SK-N-SH treated with all-trans-retinoic acid at 6 μM for 48 hours (cell line): ENCODE data around the gene PTPRN2.

Experiments used
- ARNTL ChIP-seq: fragments of 450-650 bp; formaldehyde crosslinking; IDR thresholded peaks from 2 replicates; pipeline ENCODE4 v1.5.0; 2020; ENCODE audit warnings: low read depth, mild to moderate bottlenecking, moderate library complexity, borderline replicate concordance
- PPARA ChIP-seq: fragments of 250-450 bp; sonication (Bioruptor Pico); IDR thresholded peaks from 2 replicates; pipeline ENCODE4 v1.5.0; 2020; ENCODE audit warnings: mild to moderate bottlenecking, borderline replicate concordance
- RARB ChIP-seq: fragments of 250-450 bp; sonication (Bioruptor Pico); IDR thresholded peaks from 2 replicates; pipeline ENCODE4 v1.8.0; 2021; ENCODE audit warnings: mild to moderate bottlenecking, moderate library complexity
- SNAI2 ChIP-seq: fragments of 250-450 bp; sonication (Bioruptor Pico); IDR thresholded peaks from 2 replicates; pipeline ENCODE4 v1.5.0; 2020; ENCODE audit warnings: mild to moderate bottlenecking, moderate library complexity
- TCF4 ChIP-seq: fragments of 250-450 bp; sonication (Bioruptor Pico); IDR thresholded peaks from 2 replicates; pipeline ENCODE4 v1.8.0; 2021; ENCODE audit warnings: mild to moderate bottlenecking, moderate library complexity, borderline replicate concordance
- ZNF565 ChIP-seq: fragments of 450-650 bp; formaldehyde crosslinking; conservative IDR thresholded peaks from 2 replicates; pipeline ENCODE4 v1.5.0; 2020; ENCODE audit warnings: low read depth, mild to moderate bottlenecking, moderate library complexity
- ZNF70 ChIP-seq: fragments of 450-650 bp; formaldehyde crosslinking; IDR thresholded peaks from 2 replicates; pipeline ENCODE4 v1.5.0; 2020; ENCODE audit warnings: mild to moderate bottlenecking, moderate library complexity
- ZNF8 ChIP-seq: fragments of 450-650 bp; formaldehyde crosslinking; IDR thresholded peaks from 2 replicates; pipeline ENCODE4 v1.5.0; 2020; ENCODE audit warnings: mild to moderate bottlenecking, moderate library complexity
- TF ChIP-seq, protein P1 (sequence below): fragments of 250-450 bp; sonication (Bioruptor Pico); IDR thresholded peaks from 2 replicates; pipeline ENCODE4 v1.8.0; 2020; ENCODE audit warnings: mild to moderate bottlenecking, moderate library complexity, borderline replicate concordance

DNA sequence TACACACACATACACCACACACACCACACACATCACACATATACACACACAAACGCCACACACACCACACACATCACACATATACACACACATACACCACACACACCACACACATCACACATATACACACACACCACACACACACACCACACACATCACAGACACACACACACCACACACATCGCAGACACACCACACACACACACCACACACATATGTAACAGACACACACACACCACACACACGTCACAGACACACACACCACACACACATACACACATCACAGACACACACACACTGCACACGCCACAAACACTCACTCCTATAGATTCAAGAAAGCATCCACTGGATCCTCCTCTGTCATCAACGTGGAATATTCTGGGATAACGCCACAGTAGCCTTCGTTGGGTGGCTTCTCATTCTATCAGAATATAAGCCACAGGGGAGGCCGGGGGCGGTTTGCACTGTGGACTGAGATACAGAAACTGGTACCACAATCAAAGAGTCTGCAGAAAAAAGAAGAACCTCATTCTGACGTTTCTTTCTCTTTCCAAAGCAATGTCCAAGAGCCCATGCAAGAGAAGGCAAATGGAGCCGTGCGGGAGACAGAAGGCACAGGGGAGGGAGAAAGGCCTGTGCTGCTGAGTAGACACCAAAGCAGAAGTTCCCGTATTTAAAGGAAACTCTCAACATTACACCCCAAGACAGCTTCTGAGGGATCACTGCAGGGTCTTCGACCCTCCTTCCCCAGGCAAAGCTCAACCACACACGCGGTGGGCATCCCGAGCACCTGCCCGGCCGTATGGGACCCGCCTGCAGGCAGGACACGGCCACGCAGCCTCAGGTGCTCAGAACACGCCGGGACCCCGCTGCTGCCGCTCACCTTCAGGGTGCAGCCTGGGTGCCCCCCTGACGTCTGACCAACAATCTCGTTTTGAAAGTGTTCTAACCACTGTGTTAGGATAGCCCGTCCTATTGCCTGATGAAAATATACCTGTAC lies 929.6 kb downstream of the PTPRN2 start:
- TF ChIP-seq SNAI2 (CRISPR knock-in tag) (no peak), ZNF70 (CRISPR knock-in tag) (no peak), ARNTL (CRISPR knock-in tag) (no peak), ZNF8 (CRISPR knock-in tag) (no peak), TCF4 (CRISPR knock-in tag) (no peak), PPARA (CRISPR knock-in tag) (no peak), ZNF565 (CRISPR knock-in tag) (no peak), RARB (no peak)
- TF ChIP-seq, protein P1, sequence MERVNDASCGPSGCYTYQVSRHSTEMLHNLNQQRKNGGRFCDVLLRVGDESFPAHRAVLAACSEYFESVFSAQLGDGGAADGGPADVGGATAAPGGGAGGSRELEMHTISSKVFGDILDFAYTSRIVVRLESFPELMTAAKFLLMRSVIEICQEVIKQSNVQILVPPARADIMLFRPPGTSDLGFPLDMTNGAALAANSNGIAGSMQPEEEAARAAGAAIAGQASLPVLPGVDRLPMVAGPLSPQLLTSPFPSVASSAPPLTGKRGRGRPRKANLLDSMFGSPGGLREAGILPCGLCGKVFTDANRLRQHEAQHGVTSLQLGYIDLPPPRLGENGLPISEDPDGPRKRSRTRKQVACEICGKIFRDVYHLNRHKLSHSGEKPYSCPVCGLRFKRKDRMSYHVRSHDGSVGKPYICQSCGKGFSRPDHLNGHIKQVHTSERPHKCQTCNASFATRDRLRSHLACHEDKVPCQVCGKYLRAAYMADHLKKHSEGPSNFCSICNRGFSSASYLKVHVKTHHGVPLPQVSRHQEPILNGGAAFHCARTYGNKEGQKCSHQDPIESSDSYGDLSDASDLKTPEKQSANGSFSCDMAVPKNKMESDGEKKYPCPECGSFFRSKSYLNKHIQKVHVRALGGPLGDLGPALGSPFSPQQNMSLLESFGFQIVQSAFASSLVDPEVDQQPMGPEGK (CRISPR knock-in tag), result no peak
